SU-DHL-6 (cell line): ENCODE data around the gene NKD1.

Experiments used
- H2AFZ ChIP-seq: fragments of 200-600 bp; sonication (generic); 2 replicates; pipeline ENCODE4 v1.6.1; 2014; ENCODE audit warnings: low read depth, mild to moderate bottlenecking, moderate library complexity, mixed read lengths, antibody characterized with exemption, low read length; ENCODE audit not compliant: severe bottlenecking
- H3F3A ChIP-seq: fragments of 200-600 bp; shearing (Covaris generic); 2 replicates; pipeline ENCODE4 v1.6.0; 2016; ENCODE audit warnings: antibody characterized with exemption, mild to moderate bottlenecking; ENCODE audit not compliant: insufficient read depth
- H3K27ac ChIP-seq: fragments of 200-600 bp; sonication (generic); 2 replicates; pipeline ENCODE4 v1.5.1; 2016; ENCODE audit warnings: low read depth, mild to moderate bottlenecking, low read length, moderate library complexity, mixed read lengths
- H3K27me3 ChIP-seq: fragments of 200-600 bp; sonication (generic), shearing (Covaris generic); 2 replicates; pipeline ENCODE4 v1.6.0; 2014; ENCODE audit warnings: mild to moderate bottlenecking, low read length
- H3K36me3 ChIP-seq: fragments of 200-600 bp; sonication (generic); 2 replicates; pipeline ENCODE4 v1.6.1; 2014; ENCODE audit warnings: mild to moderate bottlenecking, low read length, mixed read lengths
- H3K4me2 ChIP-seq: fragments of 300-600, 200-600 bp; shearing (Covaris generic), sonication (generic); 2 replicates; pipeline ENCODE4 v1.6.0; 2014; ENCODE audit warnings: low read length, low read depth, mild to moderate bottlenecking; ENCODE audit not compliant: poor library complexity, severe bottlenecking
- H3K4me3 ChIP-seq: fragments of 200-600 bp; sonication (generic); 2 replicates; pipeline ENCODE4 v1.5.1; 2014; ENCODE audit warnings: antibody characterized with exemption, low read length, mild to moderate bottlenecking, mixed read lengths; ENCODE audit not compliant: insufficient read depth, poor library complexity, severe bottlenecking
- H3K79me2 ChIP-seq: fragments of 200-600 bp; sonication (generic); 2 replicates; pipeline ENCODE4 v1.6.1; 2014; ENCODE audit warnings: mild to moderate bottlenecking, low read length, moderate library complexity; ENCODE audit not compliant: insufficient read depth
- H3K9ac ChIP-seq: fragments of 200-600 bp; sonication (generic); 2 replicates; pipeline ENCODE4 v1.7.0; 2014; ENCODE audit warnings: mild to moderate bottlenecking, low read length
- H3K9me2 ChIP-seq: fragments of 200-600 bp; sonication (generic); replicated peaks from 2 replicates; pipeline ENCODE4 v1.6.1; 2014; ENCODE audit warnings: low read length; ENCODE audit not compliant: insufficient read depth
- H3K9me3 ChIP-seq: fragments of 200-600 bp; sonication (generic); 2 replicates; pipeline ENCODE4 v1.6.1; 2014; ENCODE audit warnings: low read length, mixed read lengths; ENCODE audit not compliant: insufficient read depth
- H4K20me1 ChIP-seq: fragments of 200-600 bp; sonication (generic); 2 replicates; pipeline ENCODE4 v1.6.1; 2014; ENCODE audit warnings: low read depth, mild to moderate bottlenecking, antibody characterized with exemption, low read length, moderate library complexity, mixed read lengths
- EZH2phosphoT487 ChIP-seq: fragments of 200-600 bp; sonication (generic), shearing (Covaris generic); conservative IDR thresholded peaks from 2 replicates; pipeline ENCODE4 v1.6.1; 2018; ENCODE audit warnings: mild to moderate bottlenecking, antibody characterized with exemption, low read length, moderate library complexity, mixed read lengths
- TF ChIP-seq, protein P1 (sequence below): fragments of 200-600 bp; sonication (generic); IDR thresholded peaks from one replicate; pipeline ENCODE4 v1.5.1; 2017; ENCODE audit warnings: antibody characterized with exemption, mild to moderate bottlenecking, low read length, moderate library complexity; ENCODE audit not compliant: insufficient read depth, poor library complexity, severe bottlenecking

NKD1 gene

DNA sequence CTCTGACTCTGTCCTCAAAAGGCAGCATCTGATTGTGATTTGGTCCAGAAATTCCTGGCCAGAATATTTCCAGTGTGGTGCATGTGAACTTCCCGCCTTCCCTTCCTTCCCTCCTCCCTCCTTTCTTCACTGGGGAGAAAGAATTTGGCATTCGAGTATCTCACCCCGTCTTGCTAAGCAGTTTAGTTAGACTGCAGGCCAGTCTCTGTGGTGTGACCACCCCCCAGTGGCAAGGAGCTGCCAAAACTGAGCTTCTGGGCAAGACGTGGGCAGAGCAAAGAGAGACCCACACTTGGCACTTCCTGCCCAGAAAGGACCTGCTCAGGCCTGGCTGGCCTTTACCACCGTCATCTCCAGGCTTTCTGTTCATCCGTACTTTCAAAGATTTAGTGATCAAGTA is 96.5 kb downstream of the NKD1 start:
- Histone ChIP-seq H4K20me1 (no peaks in the 10 kb centered on the region), H3K27ac (no peak overlapping the region), H3F3A (no peaks in the 10 kb centered on the region), H3K9ac (no peak overlapping the region), H3K4me2 (no peak overlapping the region), H3K27me3 (no peaks in the 10 kb centered on the region), H2AFZ (no peak overlapping the region), H3K36me3 (no peaks in the 10 kb centered on the region), H3K79me2 (no peaks in the 10 kb centered on the region), H3K9me2 (no peaks in the 10 kb centered on the region), H3K9me3 (no peaks in the 10 kb centered on the region), H3K4me3 (no peak overlapping the region)
- TF ChIP-seq, protein P1, sequence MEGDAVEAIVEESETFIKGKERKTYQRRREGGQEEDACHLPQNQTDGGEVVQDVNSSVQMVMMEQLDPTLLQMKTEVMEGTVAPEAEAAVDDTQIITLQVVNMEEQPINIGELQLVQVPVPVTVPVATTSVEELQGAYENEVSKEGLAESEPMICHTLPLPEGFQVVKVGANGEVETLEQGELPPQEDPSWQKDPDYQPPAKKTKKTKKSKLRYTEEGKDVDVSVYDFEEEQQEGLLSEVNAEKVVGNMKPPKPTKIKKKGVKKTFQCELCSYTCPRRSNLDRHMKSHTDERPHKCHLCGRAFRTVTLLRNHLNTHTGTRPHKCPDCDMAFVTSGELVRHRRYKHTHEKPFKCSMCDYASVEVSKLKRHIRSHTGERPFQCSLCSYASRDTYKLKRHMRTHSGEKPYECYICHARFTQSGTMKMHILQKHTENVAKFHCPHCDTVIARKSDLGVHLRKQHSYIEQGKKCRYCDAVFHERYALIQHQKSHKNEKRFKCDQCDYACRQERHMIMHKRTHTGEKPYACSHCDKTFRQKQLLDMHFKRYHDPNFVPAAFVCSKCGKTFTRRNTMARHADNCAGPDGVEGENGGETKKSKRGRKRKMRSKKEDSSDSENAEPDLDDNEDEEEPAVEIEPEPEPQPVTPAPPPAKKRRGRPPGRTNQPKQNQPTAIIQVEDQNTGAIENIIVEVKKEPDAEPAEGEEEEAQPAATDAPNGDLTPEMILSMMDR, result no peak
- no peak for TF ChIP-seq EZH2phosphoT487

- H3K9ac ChIP-seq, result no peak overlapping the region
- H3K4me2 ChIP-seq, result no peak overlapping the region
- no peak overlapping the region for H2AFZ ChIP-seq
- H3K79me2 ChIP-seq, result no peaks in the 10 kb centered on the region
- no peak overlapping the region for H3K4me3 ChIP-seq
- H3K9me2 ChIP-seq, result no peaks in the 10 kb centered on the region
- H4K20me1 ChIP-seq, result no peaks in the 10 kb centered on the region
- no peaks in the 10 kb centered on the region for H3K27me3 ChIP-seq
- no peaks in the 10 kb centered on the region for H3K9me3 ChIP-seq
- no peak overlapping the region for H3K27ac ChIP-seq
- H3F3A ChIP-seq, result no peaks in the 10 kb centered on the region
- TF ChIP-seq, protein P1, result no peak
- no peak for TF ChIP-seq EZH2phosphoT487
- H3K36me3 ChIP-seq, result no peaks in the 10 kb centered on the region
These were observed 97.5 kb downstream of the NKD1 start for GRCh38 chr16:50645563-50646220.

DNA sequence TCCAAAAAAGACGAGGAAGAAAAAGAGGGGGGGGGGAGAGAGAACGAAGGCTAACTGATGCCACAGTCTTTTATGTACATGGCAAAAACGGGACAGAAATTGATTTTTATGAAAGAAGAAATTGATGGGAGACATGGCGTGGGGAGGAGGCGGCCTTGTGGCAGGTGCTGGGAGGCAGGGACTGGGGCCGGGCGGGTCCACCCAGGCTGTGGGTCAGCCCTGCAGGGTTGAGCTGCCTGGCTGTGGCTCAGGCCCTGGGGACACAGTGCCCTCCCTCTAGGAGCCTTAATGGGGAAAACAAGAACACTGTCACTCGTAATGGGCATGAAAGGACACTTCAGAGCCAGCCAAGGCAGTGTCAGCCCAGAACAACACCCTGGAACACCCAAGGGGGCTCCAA is 98.1 kb downstream of the NKD1 start:
- H4K20me1 ChIP-seq, result no peaks in the 10 kb centered on the region
- no peak overlapping the region for H3K27ac ChIP-seq
- no peaks in the 10 kb centered on the region for H3K9me3 ChIP-seq
- H3K9me2 ChIP-seq, result no peaks in the 10 kb centered on the region
- no peaks in the 10 kb centered on the region for H3K27me3 ChIP-seq
- no peak overlapping the region for H3K4me2 ChIP-seq
- no peak overlapping the region for H3K4me3 ChIP-seq
- H3K36me3 ChIP-seq, result no peaks in the 10 kb centered on the region
- H3F3A ChIP-seq, result no peaks in the 10 kb centered on the region
- H2AFZ ChIP-seq, result no peak overlapping the region
- TF ChIP-seq, protein P1, result no peak
- TF ChIP-seq EZH2phosphoT487, result no peak
- H3K9ac ChIP-seq, result no peak overlapping the region
- H3K79me2 ChIP-seq, result no peaks in the 10 kb centered on the region
